Ecto neural progenitor cell (in vitro differentiated cells): ENCODE results near the gene RIN3.

Source experiments
- DNase-seq: peaks from one replicate; pipeline ENCODE4 v3.0.0-alpha.2; 2018; ENCODE audit warnings: low spot score

The RIN3 gene

DNA sequence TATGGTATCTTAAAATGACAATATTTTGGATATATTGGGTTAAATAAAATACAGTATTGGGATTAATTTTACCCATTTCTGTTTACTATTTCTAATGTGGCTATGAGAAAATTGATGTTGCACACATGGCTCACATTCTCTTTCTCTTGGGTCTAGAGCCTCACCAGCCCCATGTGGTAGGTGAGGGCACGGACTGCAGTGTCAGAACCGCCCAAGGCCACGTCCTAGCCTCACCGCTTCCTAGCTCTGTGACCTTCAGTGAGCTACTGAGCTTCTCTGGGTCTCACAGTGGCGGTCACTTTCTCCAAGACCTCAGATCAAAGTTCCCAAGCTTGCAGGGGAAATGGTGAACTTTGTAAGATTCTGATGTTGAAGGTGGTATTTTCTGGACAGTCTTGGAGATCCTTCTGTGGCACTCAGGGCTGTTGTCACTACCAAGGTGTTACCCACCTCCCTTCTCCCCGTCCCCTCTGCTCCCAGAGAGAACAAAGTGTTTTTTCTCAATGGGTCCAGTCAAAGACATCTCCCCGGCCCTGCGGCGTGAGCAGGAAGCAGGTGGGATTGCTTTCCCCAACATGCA, 87.6 kb downstream of the RIN3 start:
- DNase-seq, result no peak

DNA sequence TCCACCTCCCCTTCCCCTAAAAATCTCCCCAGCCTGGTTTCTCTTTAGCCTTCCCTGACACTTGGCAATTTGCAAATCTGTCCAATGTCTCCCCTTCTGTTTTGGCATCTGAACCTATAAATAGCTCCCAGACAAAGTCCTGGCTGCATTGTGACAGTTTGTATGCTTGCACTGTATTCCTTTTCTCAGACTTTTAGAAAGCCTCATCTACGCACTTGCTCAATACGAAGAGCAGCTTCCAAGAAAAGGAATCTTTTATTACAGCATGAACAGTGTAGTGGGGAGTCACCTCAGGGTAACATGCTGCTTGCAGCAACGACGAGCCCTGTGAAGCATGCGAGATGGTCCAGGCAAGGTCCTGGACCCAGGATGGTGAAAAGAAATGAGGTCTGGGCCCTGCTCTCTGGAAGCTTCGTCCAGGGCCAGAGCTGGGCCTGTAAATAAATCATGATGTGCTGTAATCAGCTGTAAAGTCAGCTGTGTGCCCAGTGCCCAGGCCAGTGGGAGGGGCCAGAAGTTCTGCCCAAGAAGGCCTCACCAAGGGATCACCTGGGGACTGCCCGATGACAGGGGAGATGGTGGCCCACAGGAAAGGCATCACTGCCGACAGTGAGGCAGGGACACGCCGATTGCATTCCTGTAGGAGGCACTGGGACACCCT, 88.3 kb downstream of the RIN3 start:
- no peak for DNase-seq

DNA sequence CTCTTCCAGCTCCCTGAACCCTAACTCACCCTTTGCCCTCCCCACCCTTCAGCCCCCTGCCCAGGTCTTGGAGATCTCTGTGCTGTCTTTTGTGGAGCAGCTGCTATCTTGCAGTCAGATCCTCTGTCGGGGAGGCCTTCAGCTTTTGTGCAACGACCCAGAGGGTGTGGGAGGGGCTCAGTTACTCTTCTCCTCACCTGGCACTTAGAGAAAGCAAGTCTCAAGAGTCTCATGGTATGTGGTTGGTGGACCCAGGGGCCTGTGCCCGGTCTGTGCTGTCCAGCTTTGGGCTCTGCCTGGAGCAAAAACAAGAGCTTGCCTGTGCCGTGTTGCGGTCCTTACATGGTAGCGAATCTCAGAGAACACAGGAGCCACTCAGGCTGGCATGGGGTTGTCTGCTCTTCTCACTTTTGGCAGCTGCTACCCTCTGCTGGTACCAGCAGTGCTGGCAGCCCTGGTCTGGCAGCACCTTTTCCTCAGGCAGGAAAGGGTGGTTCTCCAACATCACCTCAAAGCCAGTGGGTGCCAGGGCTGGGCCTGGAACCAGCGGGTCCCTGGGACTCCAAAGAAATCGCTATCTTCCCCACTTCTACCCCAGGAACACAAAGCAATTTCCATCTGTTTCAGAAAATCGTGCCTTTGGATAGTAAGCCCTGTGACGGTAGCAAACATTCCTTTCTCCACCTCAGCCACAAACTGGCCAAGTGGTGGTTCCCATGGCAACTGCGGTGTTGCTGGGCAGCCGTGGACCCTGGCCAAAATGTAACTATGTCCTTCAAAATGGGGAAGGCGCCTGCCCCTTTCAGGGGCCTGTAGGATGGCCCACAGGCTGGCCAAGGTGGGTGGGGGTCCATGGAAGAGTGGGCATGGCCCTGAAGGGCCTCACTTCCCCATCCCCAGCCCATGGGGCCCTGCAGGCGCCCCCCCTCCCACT, 90.0 kb downstream of the RIN3 start:
- peak; percentile 62 for DNase-seq

DNA sequence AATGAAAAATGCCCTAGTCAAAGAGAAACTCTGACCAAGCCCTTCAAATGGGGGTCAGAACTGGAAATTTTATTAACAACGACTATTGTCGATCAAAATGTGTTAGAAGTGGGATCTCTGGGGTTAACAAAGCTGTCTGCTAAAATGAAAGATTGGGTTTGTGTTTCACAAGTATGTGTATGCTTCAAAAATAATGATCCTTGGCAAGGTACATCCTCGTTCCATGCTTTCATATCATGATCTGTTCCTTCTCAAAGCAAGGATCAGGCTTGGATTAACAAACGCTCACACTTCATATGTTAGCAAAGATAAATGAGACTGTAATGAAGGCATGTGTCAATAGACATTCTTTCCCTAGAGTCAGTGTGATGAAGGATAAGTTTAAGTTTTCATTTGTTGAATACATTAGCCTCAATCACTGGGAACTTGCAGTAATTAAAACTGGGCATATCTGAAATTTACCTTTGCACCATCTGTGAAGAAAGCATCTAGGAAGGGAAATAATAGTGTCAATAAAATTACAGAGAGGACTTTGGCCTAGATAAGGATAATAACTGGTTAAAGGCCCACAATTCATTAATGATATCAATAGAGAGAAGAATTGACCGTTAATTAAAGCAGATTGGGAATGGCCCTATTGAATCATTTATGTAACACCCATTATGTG, 91.8 kb downstream of the RIN3 start:
- DNase-seq, result no peak

DNA sequence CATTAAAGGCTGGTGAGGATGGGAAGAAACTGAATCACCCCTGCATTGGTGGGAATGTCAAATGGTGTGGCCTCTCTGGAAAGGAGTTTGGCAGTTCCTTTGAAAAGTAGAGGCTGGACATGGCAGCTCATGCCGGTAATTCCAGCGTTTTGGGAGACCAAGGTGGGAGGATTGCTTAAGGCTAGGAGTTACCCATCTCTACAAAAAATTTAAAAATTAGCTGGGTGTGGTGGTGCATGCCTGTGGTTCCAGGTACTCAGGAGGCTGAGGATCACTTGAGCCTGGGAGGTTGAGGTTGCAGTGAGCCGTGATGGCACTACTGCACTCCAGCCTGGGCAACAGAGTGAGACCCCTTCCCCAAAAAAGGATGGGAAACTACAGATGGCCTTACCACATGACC, 93.7 kb downstream of the RIN3 start:
- no peak for DNase-seq

DNA sequence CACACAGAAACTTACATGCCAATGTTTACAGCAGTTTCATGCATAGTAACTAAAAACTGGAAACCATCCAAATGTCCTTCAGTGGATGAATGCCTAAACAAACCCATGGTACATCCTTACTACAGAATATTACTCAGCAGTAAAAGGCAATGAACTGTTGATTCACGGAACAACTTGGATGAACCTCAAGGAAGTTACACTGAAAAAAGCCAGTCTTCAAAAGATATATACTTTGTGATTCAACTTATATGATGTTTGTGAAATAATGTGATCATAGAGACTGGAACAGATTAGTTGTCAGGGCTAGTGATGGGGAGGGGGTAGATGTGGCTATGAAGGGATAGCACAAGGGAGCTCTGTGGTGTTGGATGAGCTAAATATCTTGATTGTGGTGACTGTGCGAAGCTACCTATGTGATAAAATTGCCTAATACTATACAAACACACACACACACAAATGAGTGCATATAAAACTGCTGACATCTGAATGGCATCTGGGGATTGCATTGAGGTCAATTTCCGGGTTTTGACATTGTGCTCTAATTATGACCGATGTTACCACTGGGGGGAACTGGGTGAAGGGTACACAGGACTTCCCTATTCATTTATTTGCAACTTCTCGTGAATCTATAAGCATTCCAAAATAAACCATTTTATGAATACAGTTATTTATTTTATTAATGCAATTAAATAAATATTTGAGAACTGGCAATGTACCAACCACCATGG, 94.3 kb downstream of the RIN3 start:
- DNase-seq, result no peak

DNA sequence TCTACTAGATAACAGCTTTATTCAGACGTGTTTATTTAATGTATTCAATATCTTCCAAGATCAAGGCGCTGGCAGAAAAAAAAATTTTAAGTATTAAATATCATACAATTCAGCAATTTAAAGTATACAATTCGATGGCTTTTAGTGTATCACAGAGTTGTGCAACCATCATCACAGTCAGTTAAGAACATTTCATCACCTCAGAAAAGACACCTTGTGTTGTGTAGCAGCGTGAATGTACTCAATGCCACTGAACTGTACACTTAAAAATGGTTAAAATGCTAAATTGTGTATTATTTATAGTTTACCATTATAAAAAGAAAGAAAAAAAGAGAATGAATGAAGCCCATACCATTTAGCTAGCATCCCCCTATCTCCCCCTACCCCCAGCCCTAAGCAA, 96.4 kb downstream of the RIN3 start:
- no peak for DNase-seq

DNA sequence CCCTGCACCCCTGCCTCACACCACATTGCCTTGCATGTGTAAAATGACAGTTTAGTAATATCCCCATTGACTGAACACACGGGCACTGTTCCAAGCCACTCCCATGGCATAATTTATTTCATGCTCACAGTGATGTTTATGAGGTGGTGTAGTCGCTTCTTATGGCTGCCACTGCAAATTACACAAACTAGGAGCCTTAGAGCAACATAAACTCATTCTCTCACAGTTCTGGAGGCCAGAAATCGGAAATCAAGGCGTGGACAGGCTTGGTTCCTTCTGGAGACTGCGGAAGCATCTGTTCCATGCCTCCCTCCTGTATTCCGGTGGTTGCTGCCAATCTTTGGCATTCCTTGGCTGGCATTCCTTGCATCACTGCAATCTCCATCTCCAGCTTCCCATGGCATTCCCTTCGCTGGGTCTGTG, 97.3 kb downstream of the RIN3 start:
- DNase-seq, result no peak

DNA sequence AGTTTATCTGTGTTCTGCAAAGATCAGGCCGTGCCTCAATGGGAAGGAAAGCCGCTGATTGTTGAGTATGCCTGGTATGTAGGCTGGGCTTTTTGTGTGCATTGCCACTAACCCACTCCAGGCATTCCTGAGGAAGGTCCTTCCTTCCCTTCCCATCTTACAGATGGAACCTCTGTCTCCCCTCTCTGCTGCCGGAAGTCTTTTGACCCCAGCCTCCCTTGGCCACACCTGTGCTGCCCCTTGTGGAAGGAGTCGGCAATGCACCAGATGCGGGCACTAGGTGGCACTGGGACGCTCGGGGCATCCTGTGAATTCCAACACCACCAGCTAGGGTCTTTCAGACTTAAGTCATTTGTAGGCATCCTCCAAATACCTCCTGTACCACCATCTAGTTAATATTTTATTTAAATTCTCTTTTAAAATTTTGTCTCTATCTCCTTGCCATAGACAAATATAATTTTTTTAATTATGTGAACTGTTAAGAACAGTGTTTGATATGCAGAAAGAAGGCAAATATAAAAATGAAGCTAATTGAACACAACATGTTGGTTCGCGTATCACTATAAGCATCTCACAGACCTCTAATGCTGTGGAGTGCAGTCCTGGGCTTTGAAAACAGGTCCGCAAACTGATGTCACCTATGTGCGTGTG, 99.6 kb downstream of the RIN3 start:
- DNase-seq, result peak; percentile 81

DNA sequence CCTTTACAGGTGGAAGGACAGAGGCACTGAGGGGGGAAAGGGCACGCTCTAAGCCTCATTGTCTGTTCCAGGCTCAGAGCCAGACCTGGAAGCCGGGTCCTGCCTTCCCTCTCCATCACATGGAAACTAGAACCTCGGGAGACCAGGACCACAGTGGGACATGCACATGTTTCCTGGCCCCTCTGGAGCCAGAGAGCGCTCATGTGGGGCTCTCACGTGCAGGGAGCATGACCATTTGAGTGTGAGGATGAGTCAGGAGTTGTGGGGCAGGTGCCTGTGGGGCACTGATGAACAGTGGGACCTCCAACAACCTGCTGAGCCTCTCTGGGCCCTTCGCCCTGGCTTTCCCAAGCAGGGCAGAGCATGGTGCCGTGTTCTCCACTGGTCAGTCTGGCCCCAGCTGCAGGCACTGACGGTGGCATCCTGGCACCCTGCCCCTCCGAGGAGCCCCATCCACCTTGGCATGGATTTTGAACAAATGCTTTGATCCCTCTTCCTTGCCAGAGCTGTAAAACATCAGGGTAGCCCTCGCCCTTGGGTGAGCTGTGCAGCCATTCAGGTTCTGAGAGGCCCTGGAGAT, 100.2 kb downstream of the RIN3 start:
- no peak for DNase-seq

DNA sequence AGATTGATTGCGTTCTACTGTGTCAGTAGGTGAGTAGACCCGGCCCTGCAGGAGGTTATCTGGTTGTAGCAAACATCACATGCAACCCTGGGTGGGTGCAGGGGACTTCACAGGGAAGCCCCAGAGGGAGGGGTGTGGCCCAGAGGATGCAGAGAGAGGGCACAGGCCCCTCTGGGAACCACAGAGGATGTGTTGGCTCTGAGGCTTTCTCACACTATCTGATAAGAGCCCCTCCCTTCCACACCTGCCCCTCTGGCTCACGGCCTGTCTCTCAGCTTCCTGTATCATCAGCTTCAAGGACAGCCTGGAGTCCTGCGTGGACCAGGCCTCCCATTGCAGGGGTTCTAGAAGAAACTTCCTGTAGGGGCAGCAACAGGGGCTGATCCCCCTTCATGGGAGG, 101.9 kb downstream of the RIN3 start:
- DNase-seq, result no peak

DNA sequence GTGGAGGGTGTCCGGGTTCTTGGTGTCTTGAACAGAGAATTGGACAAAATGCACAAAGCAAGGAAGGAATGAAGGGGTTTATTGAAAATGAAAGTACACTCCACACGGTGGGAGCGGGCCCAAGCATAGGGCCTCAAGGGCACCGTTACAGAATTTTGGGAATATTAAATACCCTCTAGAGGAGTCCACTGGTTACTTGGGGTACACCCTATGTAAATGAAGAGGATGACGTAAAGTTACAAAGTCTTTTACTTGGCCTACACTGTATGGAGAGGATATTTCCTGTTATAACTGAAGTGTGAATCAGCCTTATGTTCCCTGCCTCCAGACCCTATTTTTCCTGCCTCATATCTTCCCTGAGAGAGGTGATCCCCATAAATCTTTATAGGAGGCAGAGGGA, 102.6 kb downstream of the RIN3 start:
- DNase-seq, result no peak

DNA sequence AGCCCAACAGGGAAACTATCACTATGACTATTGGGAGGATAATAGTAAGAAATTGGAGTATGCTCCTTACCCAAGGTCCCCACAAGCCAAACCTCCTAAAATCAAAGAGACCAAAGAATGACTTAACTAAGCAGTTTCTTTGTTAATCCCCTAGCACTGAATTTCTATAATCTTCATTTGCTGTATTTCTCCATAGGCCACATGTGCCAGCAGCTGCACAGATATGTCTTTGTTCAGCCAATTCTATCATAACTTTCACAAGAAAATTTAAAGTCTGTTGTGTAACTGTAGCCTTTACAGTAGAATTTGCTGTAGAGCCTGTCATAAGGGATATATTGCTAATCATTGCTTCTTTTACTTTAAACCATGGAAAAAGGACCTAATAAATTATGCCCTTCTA, 104.0 kb downstream of the RIN3 start:
- DNase-seq, result no peak

DNA sequence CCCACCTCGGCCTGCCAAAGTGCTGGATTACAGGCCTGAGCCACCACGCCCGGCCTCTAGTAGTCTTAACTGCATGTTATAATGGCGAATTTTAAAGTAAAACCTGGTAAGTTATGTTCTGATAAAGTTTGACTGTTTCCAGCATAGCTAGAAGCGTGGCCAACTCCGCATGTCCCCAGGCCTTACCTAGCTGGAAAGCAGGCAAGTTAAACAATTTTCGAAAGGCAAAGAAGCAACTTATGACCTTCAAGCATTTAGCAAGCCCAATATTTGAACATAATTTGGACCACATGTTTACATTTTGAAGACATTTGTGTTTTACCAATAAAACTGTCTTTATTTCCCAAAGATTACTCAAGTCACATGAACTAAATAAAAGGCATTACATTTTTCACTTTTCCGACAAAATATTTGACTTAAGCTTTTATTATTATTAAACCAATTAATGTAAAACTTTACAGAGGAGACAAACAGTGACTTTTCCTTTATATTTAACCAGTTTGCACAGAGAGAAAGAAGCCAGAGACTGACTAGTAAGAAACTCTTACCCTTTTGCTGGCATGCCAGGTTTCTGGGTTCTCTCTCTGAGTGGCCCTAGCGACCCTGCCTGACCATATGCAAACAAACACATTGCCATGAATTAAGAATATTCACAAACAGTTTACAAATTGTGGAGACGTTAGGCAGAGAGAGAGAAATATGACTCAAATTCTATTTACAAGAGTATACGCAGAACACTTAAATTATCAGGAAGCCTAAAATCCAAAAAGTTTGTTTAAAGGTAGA, 106.3 kb downstream of the RIN3 start:
- DNase-seq, result no peak

DNA sequence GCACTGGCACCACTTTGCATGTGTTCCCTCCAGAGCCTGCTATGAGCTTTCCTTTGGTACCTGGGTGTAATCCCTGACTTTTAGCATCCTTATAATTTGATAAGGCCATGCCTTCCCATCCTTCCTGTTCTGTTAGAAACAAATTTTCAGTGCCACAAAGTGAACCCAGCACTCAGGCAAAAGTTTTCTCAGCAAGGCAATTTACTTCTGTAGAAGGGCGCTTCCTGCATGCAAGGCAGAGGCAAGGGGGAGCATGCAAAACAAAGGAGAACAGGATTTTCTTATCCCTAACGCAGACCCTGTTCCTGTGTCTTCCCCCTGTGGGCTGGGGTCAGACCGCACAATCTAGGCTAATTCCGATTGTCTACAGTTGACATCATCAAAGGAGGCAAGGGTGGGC, 108.7 kb downstream of the RIN3 start:
- DNase-seq, result no peak

DNA sequence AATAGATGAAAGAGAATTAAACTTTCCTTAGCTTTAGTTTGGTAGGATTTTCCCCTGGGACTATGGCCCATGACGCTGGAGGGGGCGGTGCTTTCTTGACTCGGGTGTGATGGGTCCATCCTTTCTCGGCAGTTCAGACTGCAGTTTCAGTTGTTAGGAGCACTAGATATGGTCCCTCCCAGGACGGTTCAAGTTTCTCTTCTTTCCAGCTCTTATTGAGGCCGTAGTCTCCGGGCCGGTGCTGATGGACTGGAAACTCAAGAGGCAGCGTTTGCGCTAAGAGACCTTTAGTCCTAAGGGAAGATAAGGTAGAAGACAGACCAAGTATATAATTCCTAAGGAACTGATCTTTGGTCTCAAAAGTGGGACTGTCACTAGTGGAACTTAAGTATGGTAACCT, 111.2 kb downstream of the RIN3 start:
- no peak for DNase-seq

DNA sequence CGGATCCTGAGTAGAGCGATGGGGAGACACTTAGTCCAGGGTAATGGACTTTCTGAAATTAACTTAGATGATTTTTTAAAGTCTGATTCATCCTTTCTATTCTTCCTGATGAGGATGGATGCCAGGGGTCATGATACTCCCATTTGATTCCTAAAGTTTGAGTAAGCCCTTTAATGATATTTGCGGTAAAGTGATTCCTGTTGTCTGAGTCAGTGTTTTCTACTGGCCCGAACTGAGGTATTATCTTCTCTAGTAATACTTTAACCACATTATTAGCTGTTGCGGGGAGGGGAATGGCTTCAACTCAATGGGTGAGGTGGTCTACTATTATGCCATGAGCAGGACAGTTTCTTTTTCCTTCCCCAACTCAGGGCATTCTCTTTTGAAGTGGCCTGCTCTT, 111.6 kb downstream of the RIN3 start:
- DNase-seq, result no peak

DNA sequence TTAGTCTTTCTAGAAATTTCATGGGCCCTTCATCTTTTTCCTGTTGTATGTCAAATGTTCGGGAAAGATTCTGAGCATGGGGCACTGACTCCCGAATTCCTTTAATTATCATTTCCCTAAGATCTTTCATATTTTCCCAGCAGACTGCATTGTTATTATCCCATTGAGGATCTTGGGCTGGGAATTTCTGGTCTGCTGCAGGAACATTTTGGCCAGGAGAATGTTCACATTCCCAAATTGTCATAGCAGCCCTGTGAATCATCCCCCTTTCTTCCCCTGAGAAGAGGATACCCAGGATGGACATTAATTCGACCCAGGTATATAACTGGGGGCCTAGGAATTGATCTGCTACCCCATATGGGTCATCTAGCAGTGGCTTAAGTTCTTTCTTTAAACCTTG, 112.5 kb downstream of the RIN3 start:
- DNase-seq, result no peak

DNA sequence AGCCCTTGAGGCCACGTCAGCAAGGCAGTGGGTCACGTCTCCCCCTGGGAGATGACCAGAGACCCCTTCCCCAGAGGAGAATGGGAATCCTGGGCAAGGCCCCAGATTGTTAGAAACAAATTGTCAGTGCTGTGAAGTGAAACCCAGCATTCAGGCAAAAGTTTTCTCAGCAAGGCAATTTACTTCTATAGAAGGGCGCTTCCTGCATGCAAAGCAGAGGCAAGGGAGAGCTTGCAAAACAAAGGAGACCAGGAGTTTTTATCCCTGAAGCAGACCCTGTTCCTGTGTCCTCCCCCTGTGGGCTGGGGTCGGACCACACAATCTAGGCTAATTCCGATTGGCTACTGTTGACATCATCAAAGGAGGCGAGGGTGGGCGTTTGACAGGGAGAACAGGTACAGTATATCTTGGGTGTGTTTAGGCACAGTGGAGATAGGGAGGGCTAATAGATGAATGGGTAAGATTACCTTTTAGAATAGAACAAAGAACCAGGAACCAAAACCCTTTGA, 114.2 kb downstream of the RIN3 start:
- DNase-seq, result no peak

DNA sequence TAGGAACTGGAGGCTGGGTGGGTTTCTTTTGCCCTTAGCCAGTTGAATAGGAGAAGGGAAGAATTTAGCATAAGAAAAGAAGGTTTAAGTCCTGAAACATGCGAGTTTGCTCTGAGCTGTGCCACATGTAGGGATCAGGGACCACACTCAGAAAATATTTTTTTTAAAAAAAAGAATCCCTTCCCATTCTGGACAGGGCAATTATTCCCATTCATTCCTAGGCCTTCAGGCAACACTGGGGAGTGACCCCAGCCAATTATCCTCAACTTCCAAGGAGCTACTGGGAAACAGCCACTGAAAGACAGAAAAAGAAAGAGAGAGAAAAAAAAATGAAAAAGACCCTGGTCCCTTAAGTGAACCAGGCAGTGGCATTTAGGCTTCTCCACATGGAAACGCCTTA, 115.1 kb downstream of the RIN3 start:
- no peak for DNase-seq
